Ecto neural progenitor cell (in vitro differentiated cells): ENCODE results near the gene IQCE.
A peak's percentile ranks its signal among the peaks of the same experiment; 100 is the strongest.
"Not testable (repeated sequence)": the region's sequence is repeated elsewhere in the genome, so short reads cannot be mapped to it uniquely, and the experiment has no call there.

Experiments used
- DNase-seq: peaks from one replicate; pipeline ENCODE4 v3.0.0-alpha.2; 2018; ENCODE audit warnings: low spot score

IQCE gene

DNA sequence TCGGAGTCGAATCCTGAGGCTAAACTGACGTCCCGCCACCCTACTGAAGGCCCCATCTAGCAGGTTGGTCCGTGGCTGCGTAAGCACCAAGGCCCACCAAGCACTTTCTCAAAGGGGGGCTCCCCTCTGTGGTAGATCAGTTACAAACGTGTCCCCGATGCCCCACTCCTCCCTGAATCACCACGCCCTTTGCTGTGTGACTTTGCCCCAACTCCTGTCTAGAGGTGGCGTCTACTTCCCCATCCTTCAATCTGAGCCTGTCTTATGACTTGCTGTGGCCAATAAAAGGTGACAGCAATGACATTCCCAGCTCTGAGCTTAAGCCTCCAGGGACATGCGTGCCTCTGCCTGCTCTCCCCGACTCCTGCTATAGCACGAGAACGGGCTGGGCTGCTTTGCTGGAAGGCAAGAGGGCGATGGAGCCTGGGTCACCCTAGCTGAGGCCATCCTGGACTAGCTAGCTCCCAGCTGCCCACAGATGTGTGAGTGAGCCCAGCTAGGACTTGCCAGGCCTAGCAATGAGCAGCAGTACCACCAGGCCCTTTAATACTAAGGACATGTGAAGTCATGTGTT lies 26.5 kb upstream of the IQCE start:
- DNase-seq: not testable (repeated sequence)

GRCh38 chr7:2532816-2533215 lies 26.0 kb upstream of the IQCE start:
- not testable (repeated sequence) for DNase-seq

- not testable (repeated sequence) for DNase-seq
Observed at GRCh38 chr7:2533566-2533965, 25.2 kb upstream of the IQCE start.

DNA sequence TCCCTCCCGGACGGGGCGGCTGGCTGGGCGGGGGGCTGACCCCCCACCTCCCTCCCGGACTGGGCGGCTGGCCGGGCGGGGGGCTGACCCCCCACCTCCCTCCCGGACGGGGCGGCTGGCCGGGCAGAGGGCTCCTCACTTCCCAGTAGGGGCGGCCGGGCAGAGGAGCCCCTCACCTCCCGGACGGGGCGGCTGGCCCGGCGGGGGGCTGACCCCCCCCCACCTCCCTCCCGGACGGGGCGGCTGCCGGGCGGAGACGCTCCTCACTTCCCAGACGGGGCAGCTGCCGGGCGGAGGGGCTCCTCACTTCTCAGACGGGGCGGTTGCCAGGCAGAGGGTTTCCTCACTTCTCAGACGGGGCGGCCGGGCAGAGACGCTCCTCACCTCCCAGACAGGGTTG lies 24.6 kb upstream of the IQCE start:
- not testable (repeated sequence) for DNase-seq

DNA sequence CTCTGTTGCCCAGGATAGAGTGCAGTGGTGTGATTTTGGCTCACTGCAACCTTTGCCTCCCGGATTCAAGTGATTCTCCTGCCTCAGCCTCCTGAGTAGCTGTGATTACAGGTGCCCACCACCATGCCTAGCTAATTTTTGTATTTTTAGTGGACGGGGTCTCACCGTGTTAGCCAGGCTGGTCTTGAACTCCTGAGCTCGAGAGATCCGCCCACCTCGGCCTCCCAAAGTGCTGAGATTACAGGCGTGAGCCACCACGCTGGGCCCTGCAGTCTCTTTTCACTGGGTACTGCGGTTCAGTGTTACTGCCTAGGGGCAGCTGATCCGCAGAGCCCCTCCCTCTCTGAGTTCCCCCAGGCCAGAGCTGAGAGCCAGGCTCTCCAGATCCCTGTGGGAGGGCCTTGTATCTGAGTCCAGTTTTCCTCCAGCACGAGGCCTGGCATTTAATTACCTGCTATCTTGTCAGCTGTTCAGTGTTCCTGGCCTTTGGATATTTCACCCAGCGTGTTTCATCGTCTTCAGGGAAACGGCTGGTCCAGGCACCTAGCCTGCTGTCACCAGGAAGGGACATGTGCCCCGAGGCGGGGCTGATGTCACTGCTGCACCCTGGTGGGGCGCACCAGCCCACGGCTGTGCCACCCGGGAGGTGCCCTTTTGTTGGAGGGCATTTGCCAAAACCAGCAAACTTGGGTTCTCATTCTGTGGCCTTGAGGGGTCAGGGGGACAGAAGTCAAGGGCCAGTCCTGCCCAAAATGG lies 22.7 kb upstream of the IQCE start:
- DNase-seq: not testable (repeated sequence)

DNA sequence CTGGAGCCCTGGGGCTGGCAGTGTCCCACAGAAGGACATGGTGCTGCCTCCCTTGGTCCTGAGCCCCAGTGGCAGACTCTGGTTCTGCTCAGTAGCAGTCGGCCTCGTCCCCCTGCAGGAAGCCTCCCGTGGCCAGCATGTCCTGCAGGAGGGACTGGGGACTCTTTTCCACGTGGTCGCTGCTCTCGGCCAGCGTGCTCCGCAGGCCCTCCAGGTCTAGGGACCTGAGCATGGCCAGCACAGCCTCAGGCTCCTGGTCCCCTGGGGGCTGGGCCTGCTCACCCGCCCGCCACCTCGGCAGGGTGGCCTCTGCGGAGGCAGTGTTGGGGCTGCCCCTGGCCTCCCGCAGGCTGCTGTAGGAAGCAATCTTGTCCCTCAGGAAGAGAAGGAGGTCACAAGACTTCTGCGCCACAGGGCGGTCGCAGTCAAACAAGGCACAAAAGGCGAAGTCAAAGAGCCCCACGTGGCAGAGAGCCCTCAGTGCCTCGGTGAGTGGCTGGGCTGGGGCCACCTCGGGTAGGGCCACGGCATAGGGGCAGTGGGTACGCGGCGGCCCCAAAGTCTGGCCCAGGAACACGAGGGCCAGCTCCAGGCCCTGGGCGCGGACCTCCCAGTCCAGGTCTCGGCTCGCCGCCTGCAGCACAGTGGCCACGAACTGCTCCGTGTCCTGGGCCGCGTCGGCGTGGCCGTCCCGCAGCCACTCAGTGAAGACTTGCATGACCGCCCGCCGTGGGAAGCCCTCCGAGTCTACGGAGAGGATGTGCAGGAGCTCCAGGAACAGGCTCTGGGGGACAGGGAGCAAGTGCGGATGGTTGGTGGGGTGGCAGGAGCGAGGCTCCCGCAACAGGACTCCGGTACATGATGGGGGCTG lies 20.6 kb upstream of the IQCE start:
- peak; percentile 49 for DNase-seq

GRCh38 chr7:2539031-2539911 lies 19.5 kb upstream of the IQCE start:
- DNase-seq: no peak

- no peak for DNase-seq
Observed at GRCh38 chr7:2540133-2540532, 18.6 kb upstream of the IQCE start.

- no peak for DNase-seq
Observed at GRCh38 chr7:2540641-2541051, 18.1 kb upstream of the IQCE start.

DNA sequence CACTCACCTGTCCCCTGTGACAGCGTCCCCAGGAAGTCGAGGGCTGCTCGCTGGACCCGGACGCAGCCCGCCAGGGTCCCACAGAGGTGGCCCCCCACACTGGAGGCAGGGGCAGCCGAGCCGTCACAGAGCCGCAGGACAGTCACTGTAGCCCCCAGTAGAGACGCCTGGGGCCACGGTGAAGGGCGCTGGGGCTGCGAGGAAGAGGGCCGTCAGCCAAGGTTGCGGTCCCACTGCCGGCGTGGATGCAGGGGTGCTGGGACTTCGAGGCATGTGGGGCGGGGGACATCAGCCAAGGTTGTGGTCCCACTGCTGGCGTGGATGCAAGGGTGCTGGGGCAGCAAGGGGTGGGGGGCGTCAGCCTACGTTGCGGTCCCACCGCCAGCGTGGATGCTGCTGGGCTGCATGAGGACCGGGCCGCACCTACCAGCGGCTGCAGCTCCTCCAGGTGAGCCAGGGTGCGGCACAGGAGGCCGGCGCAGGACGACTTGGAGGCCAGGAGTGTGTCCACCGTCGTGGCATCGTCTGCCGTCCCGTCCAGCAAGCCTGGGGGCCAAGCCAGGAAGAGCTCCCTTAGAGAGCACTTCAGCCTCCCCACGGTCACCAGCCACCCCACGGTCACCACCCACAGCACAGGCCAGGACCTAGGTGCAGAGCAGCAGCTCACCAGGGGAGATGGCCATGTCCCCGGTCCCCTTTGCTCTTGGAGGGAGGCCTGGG lies 17.3 kb upstream of the IQCE start:
- no peak for DNase-seq

- DNase-seq: no peak
Observed at GRCh38 chr7:2542011-2542915, 16.5 kb upstream of the IQCE start.

DNA sequence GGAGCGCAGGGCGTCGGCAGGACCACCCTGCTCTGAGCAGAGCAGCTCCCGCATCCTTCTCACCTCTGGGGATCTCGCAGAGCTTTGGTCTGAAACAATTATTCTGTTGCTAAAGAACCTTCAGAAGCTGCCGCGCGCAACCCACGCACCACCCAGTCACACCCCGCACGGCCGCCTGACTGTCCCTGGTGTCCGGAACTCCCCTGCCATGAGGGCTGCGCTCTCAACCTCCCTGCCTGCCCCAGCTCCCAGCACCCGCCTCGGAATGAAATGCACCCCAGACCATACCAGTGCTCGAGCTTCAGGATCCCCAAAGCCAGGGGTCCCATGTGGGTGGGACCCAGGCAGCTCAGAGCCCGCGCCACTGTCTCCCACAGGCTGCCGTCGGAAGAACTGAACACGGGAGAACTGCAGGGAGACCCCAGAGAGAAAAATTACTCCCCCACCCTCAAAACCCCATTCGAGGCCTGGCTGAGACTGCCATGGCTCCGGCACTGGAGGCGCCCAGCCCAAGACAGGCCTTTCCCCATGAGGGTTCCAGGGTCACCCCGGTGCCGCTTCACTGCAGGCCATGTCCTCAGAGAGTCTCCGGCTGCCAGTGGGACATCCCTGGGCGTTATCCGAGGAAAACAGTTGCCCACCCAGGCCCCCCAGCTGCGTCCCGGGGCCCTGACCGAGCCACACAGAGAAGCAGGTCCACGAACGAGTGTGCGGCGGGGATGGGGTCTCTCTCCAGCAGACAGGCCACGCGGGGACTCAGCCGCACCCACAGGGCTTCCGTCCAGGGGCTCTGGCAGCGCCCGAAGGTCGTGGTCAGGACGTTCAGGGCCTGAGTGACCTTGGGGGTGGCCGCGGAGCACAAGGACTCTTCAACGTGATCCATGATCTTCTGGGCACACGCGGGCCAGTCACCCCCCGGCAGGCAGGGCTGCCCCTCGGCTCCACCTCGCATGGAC lies 15.6 kb upstream of the IQCE start:
- DNase-seq: no peak

DNA sequence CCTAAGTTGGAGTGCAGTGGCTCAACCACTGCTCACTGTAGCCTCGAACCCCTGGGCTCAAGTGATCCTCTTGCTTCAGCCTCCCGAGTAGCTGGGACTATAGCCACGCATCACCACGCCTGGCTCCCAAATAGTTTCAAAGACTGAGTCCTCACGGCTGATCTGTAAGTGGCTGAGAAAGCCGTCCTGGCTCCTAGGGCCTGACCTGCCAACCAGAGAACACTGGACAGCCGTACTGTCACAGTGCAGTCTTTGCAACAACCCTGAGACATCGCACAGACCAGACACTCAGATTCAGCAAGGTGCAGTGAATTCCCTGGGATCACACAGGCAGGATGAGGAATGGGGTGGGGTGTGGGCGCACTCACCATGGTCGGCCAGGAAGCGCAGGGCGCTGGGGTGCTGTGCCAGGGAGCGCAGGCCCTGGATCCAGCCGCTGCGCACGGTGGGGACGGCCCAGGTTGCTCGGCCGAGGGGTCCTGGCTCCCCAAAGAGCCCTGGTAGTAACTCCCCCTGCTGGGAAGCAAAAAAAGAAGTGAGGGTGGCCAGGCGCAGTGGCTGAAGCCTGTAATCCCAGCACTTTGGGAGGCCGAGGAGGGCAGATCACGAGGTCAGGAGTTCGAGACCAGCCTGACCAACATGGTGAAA lies 14.1 kb upstream of the IQCE start:
- DNase-seq: no peak

- no peak for DNase-seq
Observed at GRCh38 chr7:2545746-2546425, 12.9 kb upstream of the IQCE start.

GRCh38 chr7:2546776-2547586 lies 11.8 kb upstream of the IQCE start:
- DNase-seq: no peak

DNA sequence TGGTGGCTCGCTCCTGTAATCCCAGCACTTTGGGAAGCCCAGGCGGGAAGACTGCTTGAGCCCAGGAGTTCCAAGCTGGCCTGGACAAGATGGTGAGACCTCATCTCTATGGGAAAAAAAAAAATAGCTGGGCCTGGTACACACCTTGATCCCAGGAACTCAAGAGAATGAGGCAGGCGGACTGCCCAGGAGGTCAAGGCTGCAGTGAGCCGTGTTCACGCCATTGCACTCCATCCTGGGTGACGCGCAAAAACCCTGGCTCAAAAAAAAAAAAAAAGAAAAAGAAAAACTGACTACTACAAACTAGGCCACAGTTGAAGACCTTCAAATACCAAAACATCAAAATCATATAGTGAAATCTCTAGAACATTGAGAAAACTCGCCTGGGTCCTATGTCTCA lies 7.4 kb upstream of the IQCE start:
- no peak for DNase-seq

- DNase-seq: no peak
Observed at GRCh38 chr7:2553108-2553507, 5.7 kb upstream of the IQCE start.
